Stimulated activated CD8-positive, alpha-beta memory T cell treated with anti-CD3 and anti-CD28 coated beads, Interleukin-2, amount 100 ng/mL, for 1 hour (primary cell): ENCODE results near the gene PRSS56.
"Not testable (repeated sequence)": the region's sequence is repeated elsewhere in the genome, so short reads cannot be mapped to it uniquely, and the experiment has no call there.

Experiments used
- DNase-seq, 2 donors: peaks; one replicate each; pipeline ENCODE4 v3.0.0-alpha.2; 2020; ENCODE audit warnings: low read depth in 2 of 2

The PRSS56 gene

DNA sequence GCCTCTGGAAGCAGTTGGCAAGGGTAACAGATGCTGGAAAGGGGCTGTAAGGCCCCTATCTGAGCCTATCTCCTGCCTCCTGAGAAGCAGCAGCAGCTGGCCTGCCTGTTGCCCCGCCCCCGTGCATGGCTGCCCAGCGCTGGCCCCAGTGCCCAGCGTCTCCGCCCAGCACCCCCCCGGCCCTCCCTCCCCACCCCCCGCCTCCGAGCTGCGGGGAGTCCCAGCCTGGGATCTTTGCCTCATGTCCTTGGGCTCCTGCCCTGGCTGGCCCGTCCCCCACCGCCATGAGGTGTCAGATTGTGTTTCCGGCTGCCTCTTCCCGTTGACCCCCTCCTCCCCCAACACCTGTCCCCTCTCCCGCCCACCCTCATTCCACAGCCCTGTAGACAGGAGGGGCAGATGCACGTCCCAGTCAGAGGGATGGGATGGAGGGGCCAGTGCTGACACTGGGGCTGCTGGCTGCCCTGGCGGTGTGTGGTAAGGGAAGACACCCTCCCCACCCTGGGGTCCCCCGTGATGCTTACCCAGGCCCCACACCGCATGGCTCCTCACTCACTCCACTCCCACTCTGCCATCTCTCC is 5.7 kb downstream of the PRSS56 start, which contains the start of gene CHRND:
CHRND (plus strand) TSS at position 370 of the 581 bp plus-strand sequence; CDS start at position 426, 56 bp downstream.
- no peak for DNase-seq

- DNase-seq: no peak
Observed at GRCh38 chr2:232526372-232526941, 6.3 kb downstream of the PRSS56 start.

DNA sequence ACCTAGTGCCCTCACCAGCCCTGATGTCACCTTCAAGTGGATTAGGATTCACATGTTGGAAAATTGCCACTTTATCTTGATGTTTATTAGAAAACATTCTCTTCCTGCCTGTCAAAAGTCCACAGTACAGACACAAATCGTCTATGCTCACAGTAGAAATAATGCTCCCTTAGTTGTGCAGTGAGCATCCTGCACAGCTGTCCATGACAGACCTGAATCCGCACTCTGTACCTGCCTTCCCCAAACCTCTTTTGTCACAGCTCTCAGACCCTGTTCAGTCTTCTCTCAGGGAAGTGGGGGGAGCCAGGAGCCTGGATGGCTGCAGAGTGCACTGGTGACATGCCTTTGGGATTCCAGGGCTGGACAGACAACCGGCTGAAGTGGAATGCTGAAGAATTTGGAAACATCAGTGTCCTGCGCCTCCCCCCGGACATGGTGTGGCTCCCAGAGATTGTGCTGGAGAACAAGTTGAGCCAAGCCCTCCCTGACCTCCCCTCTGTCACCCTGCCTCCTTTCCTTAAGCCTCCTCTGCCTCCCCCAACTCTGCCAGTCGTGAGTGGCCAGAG is 7.8 kb downstream of the PRSS56 start:
- DNase-seq: no peak

- no peak for DNase-seq
Observed at GRCh38 chr2:232528746-232529460, 8.7 kb downstream of the PRSS56 start.

GRCh38 chr2:232529806-232530547 is 9.8 kb downstream of the PRSS56 start:
- no peak for DNase-seq

DNA sequence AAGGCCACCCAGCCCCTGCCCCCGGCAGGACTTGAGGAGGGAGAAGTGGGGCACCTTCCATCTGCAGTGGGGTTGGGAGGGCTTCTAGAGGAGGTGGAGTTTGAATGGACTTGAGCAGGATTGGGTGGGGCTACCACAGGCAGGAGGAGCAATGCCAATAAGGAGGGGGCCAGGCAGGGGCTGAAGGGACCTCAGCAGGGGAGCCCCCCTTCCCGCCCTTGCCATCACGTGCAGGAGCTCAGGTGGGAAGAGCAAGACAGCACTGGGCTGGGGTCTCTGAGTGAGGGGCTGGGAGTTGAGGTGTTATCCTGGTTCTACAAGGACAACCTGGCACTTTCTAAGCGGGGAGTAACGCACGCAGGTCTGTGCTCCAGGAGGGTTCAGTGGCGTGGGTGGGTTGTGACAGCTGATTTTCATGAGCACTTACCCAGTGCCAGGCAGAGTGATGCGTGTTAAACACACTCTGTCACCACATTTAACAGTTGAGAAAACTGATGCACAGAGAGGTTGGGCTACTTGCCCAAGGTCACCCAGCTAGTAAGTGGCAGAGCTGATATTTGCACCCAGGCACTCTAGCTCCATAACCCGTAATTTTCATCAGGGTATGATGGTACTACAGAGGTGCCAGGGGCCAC is 10.6 kb downstream of the PRSS56 start:
- no peak for DNase-seq

DNA sequence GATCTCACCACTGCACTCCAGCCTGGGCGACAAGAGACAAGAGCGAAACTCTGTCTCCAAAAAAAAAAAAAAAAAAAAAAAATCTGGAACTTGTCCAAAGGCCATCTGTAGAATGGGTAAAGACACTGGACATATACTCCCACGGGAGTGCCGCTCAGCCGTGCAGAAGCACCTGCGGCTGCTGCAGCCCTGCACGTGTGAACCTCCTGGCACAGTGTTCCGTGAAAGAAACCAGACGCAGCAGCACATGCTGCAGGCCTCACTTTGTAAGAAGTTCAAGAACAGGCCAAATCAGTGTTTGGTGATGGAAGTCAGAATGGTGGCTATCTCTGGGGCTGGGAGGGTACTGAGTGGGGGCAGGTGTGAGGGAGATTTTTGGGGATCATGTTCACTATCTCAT is 12.2 kb downstream of the PRSS56 start:
- no peak for DNase-seq

DNA sequence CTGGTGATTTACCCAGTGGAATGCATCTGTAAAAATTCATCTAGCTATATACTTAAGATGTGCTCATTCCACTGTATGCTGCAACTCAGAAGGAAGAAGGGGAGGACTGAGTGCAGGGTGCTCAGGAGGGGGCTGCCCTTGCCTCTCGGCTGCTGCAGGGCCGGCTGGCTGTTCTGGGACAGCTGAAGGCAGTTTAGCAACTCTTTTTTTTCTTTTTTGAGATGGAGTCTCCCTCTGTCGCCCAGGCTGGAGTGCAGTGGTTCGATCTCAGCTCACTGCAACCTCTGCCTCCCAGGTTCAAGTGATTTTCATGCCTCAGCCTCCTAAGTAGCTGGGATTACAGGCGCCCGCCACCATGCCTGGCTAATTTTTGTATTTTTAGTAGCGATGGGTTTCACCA is 12.6 kb downstream of the PRSS56 start:
- DNase-seq: not testable (repeated sequence)

- DNase-seq: no peak
Observed at GRCh38 chr2:232533944-232534710, 13.9 kb downstream of the PRSS56 start.

DNA sequence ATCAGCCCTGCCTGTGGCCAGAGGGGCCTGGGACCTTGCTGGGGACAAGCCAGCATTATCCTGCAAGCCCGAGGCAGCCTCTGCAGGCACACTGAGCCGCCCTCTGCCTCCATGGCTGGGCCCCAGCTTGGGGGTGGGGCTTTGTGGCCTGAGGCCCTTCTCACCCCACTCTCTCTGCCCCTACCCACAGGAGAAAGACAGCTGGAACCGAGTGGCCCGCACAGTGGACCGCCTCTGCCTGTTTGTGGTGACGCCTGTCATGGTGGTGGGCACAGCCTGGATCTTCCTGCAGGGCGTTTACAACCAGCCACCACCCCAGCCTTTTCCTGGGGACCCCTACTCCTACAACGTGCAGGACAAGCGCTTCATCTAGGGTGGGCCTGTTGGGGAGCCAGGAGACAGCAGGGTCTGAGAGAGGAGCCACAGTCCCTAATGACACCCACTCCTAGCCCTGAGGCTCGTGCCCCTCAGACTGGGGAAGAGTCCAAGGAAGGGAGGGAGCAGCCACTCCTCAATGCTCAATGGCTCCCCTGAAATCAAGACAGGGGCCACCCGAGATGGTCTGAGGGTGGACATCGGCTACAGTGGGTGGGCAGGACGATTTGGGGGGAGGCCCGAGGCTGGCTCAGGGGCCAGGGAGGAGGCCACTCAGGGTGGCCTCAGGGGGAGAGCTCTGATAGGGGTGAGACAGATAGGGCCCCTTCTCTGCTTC is 14.9 kb downstream of the PRSS56 start:
- no peak for DNase-seq

DNA sequence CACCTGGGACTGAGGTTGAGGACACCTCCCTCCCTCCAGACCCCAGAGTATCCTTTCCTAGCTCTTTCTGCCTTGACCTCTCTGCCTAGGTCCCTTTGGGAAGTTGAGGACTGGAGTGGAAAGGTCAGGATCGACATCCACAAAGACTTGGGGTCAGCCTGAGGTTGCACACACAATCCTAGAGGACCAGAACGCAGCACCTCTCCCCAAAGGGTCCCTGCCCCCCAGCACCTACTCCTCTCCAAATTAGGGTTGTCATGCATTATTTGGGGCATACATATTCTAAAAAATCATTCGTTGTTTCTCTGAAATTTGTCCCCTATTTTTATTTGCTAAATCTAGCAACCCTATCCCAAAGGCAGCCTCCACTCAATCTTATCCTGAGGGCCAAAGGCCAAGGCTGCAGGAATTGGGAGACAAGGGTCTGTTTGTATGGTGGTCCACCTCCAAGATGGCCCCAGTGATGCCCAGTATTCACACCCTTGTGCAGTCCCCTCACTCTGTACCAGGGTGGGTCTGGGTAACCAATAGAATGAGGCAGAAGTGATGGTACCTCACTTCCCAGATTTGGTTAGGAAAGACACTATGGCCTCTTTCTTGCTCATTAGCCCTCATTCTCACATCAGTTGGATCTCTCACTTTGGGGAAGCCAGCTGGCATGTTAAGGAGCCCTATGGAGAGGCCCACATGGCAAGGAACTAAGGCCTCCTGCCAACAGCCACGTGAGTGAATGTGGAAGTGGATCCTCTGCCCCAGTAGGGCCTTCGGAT is 15.8 kb downstream of the PRSS56 start:
- DNase-seq: no peak

- no peak for DNase-seq
Observed at GRCh38 chr2:232537079-232537478, 16.9 kb downstream of the PRSS56 start.

DNA sequence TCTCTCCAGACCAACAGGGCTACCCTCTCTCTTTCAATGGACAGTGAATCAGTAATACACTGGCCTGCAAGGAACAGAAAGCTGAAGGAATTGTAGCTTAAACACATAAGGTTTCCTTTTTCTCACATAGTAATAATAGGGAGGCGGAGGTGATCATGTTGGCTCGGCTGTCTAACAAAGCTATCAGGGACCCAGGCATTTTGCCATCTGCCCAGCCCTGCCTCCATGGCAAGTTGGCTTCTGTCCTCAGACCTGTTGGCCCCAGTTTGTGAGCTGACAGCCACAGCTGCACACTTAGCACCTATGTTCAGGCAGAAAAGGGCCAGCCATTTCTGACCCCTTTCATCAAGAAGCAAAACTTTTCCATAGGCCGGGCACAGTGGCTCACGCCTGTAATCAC is 17.3 kb downstream of the PRSS56 start:
- no peak for DNase-seq

DNA sequence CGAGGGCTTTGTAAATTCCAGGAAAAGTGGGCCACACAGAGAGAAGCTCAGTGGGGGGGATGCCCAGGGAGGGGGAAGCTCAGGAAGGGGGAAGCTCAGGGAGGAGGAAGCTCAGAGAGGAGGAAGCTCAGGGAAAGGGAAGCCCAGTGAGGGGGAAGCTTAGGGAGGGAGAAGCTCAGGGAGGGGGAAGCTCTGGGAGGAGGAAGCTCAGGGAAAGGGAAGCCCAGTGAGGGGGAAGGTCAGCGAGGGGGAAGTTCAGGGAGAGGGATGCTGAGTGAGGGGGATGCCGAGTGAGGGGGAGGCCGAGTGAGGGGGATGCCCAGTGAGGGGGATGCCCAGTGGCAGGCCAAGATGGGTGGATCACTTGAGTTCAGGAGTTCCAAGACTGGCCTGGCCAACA is 18.5 kb downstream of the PRSS56 start:
- no peak for DNase-seq

- DNase-seq: no peak
Observed at GRCh38 chr2:232539298-232540231, 19.4 kb downstream of the PRSS56 start, which contains the start of gene CHRNG. TSS of gene CHRNG (plus strand) at chr2:232539692. CDS start at chr2:232539748, 56 bp downstream.

- no peak for DNase-seq
Observed at GRCh38 chr2:232540441-232541041, 20.4 kb downstream of the PRSS56 start.

DNA sequence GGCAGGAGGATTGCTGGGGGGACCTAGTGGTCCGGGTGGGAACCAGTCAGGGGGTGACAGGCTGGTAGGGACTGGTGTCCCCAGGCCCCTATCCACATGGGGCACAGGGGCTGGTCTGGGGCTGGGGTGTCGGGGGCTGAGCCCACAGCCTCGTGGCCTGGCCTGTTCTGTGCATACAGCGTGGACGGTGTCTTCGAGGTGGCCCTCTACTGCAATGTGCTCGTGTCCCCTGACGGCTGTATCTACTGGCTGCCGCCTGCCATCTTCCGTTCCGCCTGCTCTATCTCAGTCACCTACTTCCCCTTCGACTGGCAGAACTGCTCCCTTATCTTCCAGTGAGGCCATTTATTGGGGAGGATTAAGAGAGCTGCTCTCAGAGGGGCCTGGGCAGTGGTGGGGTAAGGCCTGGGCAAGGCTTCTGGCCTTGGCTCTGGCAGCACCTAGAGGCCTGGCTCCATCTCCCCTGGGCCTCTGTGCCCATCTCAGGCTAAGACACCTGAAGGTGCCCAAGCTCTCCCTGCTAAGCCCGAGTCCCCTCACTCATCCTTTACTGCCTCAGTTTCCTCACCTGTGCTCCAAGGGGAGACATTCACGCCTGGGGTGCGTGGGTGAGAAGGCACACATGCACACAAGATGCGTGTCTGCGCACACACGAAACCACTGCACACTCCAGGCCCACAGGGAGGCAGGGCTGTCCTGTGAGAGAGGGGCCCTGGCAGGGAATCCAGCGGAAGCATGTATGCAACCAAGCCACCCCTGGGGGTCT is 21.2 kb downstream of the PRSS56 start:
- DNase-seq: no peak
